IMR-90 (cell line): ENCODE results near the gene PRKCB. TPM values are rescaled to one million over a fixed set of nuclear protein-coding genes. Genes with fewer than 3 reads are reported as not detected.

Source experiments
- ATAC-seq: fragments of 200-7000 bp; cut with Tn5 transposase; 2 replicates; pipeline ENCODE4 v1.9.1; 2020; ENCODE audit warnings: low read depth, mild to moderate bottlenecking, moderate library complexity
- BruUV-seq: library from RNA; stranded (reverse); fragments of 400-500 nt; replicated peaks from 2 replicates; lab custom pipeline; 2021; lab: Mats Ljungman, UMichigan
- CTCF ChIA-PET: fragments of 300-600 bp; formaldehyde crosslinking; extraction: SDS; loops from one replicate; lab custom pipeline; 2021; ENCODE audit warnings: antibody characterized with exemption; lab: Yijun Ruan, JAX
- POLR2A ChIA-PET: fragments of 300-600 bp; sonication (Branson Sonifier 250); formaldehyde crosslinking; loops from one replicate; lab custom pipeline; 2022; ENCODE audit warnings: antibody characterized with exemption; ENCODE audit not compliant: unreplicated experiment; lab: Charles Lee
- DNase-seq: peaks from one replicate; pipeline ENCODE4 v3.0.0; 2013
- H2AFZ ChIP-seq: replicated peaks from 2 replicates; pipeline ENCODE3; 2013; ENCODE audit warnings: low read length, mild to moderate bottlenecking; ENCODE audit not compliant: poor library complexity
- H2AK5ac ChIP-seq: 2 replicates; pipeline ENCODE4 v1.6.1; 2013; ENCODE audit warnings: low read depth, low read length, inconsistent platforms
- H2AK9ac ChIP-seq: replicated peaks from 2 replicates; pipeline ENCODE3; 2013; ENCODE audit warnings: mild to moderate bottlenecking, low read depth, low read length, moderate library complexity; ENCODE audit not compliant: poor library complexity
- H2BK120ac ChIP-seq: 2 replicates; pipeline ENCODE4 v1.6.1; 2013; ENCODE audit warnings: low read depth, low read length, inconsistent platforms
- H2BK15ac ChIP-seq: 3 replicates; pipeline ENCODE4 v1.6.1; 2013; ENCODE audit warnings: low read depth, low read length, inconsistent platforms
- H2BK20ac ChIP-seq: 2 replicates; pipeline ENCODE4 v1.6.1; 2013; ENCODE audit warnings: low read depth, mild to moderate bottlenecking, inconsistent platforms, low read length, moderate library complexity
- H2BK5ac ChIP-seq: 2 replicates; pipeline ENCODE4 v1.6.1; 2013; ENCODE audit warnings: mild to moderate bottlenecking, low read depth, low read length, inconsistent platforms; ENCODE audit not compliant: poor library complexity, severe bottlenecking
- H3K14ac ChIP-seq: replicated peaks from 2 replicates; pipeline ENCODE4 v1.6.1; 2013; ENCODE audit warnings: low read depth, low read length, inconsistent platforms
- H3K18ac ChIP-seq: 2 replicates; pipeline ENCODE4 v1.6.1; 2013; ENCODE audit warnings: low read depth, low read length, control low read depth
- H3K23ac ChIP-seq: 2 replicates; pipeline ENCODE4 v1.6.1; 2013; ENCODE audit warnings: low read depth, low read length, inconsistent platforms
- H3K27ac ChIP-seq: 2 replicates; pipeline ENCODE4 v1.5.1; 2013; ENCODE audit warnings: mild to moderate bottlenecking, control low read depth, low read length; ENCODE audit not compliant: insufficient read depth
- H3K27me3 ChIP-seq: 2 replicates; pipeline ENCODE4 v1.6.1; 2013; ENCODE audit warnings: low read length; ENCODE audit not compliant: control insufficient read depth, insufficient read depth
- H3K36me3 ChIP-seq: 2 replicates; pipeline ENCODE4 v1.6.1; 2013; ENCODE audit warnings: low read length, mixed read lengths; ENCODE audit not compliant: control insufficient read depth, insufficient read depth
- H3K4ac ChIP-seq: 2 replicates; pipeline ENCODE4 v1.6.1; 2013; ENCODE audit warnings: low read depth, low read length, inconsistent platforms
- H3K4me1 ChIP-seq: 2 replicates; pipeline ENCODE4 v1.6.1; 2013; ENCODE audit warnings: low read length, mixed read lengths; ENCODE audit not compliant: control insufficient read depth, insufficient read depth
- H3K4me2 ChIP-seq: 2 replicates; pipeline ENCODE4 v1.6.1; 2013; ENCODE audit warnings: low read depth, mild to moderate bottlenecking, control low read depth, low read length, moderate library complexity
- H3K4me3 ChIP-seq: 2 replicates; pipeline ENCODE4 v1.5.1; 2013; ENCODE audit warnings: low read depth, mild to moderate bottlenecking, control low read depth, low read length, moderate library complexity; ENCODE audit not compliant: insufficient read depth
- H3K56ac ChIP-seq: 2 replicates; pipeline ENCODE4 v1.6.1; 2013; ENCODE audit warnings: low read length, inconsistent platforms; ENCODE audit not compliant: insufficient read depth; ENCODE audit errors: extremely low read depth
- H3K79me1 ChIP-seq, 2 experiments: 2 replicates each; pipeline ENCODE4 v1.6.1; 2013; ENCODE audit warnings: low read length in 2 of 2, inconsistent platforms in 1 of 2, low read depth in 1 of 2
- H3K9ac ChIP-seq: 2 replicates; pipeline ENCODE4 v1.6.1; 2013; ENCODE audit warnings: low read depth, low read length, control low read depth
- H3K9me1 ChIP-seq: 2 replicates; pipeline ENCODE4 v1.6.1; 2013; ENCODE audit warnings: low read length, inconsistent platforms; ENCODE audit not compliant: insufficient read depth
- H3K9me3 ChIP-seq: 2 replicates; pipeline ENCODE4 v1.6.1; 2013; ENCODE audit warnings: low read length; ENCODE audit not compliant: control insufficient read depth, insufficient read depth
- H4K20me1 ChIP-seq: 2 replicates; pipeline ENCODE4 v1.6.1; 2013; ENCODE audit warnings: low read length, inconsistent platforms; ENCODE audit not compliant: insufficient read depth
- H4K5ac ChIP-seq: 2 replicates; pipeline ENCODE4 v1.6.1; 2013; ENCODE audit warnings: mild to moderate bottlenecking, low read depth, low read length, control low read depth
- H4K8ac ChIP-seq, 2 experiments: 2 replicates each; pipeline ENCODE4 v1.6.1; 2013; ENCODE audit warnings: low read depth in 2 of 2, low read length in 2 of 2, control low read depth in 1 of 2, inconsistent platforms in 1 of 2
- H4K91ac ChIP-seq: 2 replicates; pipeline ENCODE4 v1.6.1; 2013; ENCODE audit warnings: low read depth, low read length, inconsistent platforms; ENCODE audit not compliant: insufficient read depth
- BHLHE40 ChIP-seq: fragments of 150-350 bp; IDR thresholded peaks from 2 replicates; pipeline ENCODE4 v1.6.1; 2016; ENCODE audit warnings: mild to moderate bottlenecking, low read depth, low read length
- CHD1 ChIP-seq: IDR thresholded peaks from 2 replicates; pipeline ENCODE4 v1.6.1; 2012; ENCODE audit warnings: low read depth, low read length, improper control_type of control experiment
- FOS ChIP-seq: fragments of 150-350 bp; IDR thresholded peaks from 2 replicates; pipeline ENCODE4 v1.6.1; 2016; ENCODE audit warnings: low read depth, low read length
- MAFK ChIP-seq: IDR thresholded peaks from 2 replicates; pipeline ENCODE4 v1.6.1; 2012; ENCODE audit warnings: low read depth, low read length, improper control_type of control experiment
- MXI1 ChIP-seq: IDR thresholded peaks from 2 replicates; pipeline ENCODE4 v1.6.1; 2012; ENCODE audit warnings: low read depth, mild to moderate bottlenecking, low read length, moderate library complexity, borderline replicate concordance
- NFE2L2 ChIP-seq: fragments of 150-350 bp; IDR thresholded peaks from 2 replicates; pipeline ENCODE4 v1.6.1; 2016; ENCODE audit warnings: low read depth, mild to moderate bottlenecking, low read length
- POLR2A ChIP-seq: IDR thresholded peaks from 2 replicates; pipeline ENCODE4 v1.6.1; 2012; ENCODE audit warnings: mild to moderate bottlenecking, low read depth, low read length
- RAD21 ChIP-seq: IDR thresholded peaks from 2 replicates; pipeline ENCODE4 v1.6.1; 2012; ENCODE audit warnings: low read length, improper control_type of control experiment
- RCOR1 ChIP-seq: IDR thresholded peaks from 2 replicates; pipeline ENCODE4 v1.6.1; 2012; ENCODE audit warnings: mild to moderate bottlenecking, low read length, improper control_type of control experiment; ENCODE audit not compliant: insufficient replicate concordance
- RFX5 ChIP-seq: IDR thresholded peaks from 2 replicates; pipeline ENCODE4 v1.8.0; 2012; ENCODE audit warnings: low read depth, mild to moderate bottlenecking, low read length, moderate library complexity
- SMC3 ChIP-seq: fragments of 150-350 bp; IDR thresholded peaks from 2 replicates; pipeline ENCODE4 v1.6.1; 2016; ENCODE audit warnings: low read depth, mild to moderate bottlenecking, antibody characterized with exemption, low read length, moderate library complexity
- WGBS, 2 experiments: methylation state at CpG; one replicate each; pipeline versions ENCODE4 v1.1.5 to v1.1.7; 2013; ENCODE audit warnings: missing lambda C conversion rate in 2 of 2; ENCODE audit not compliant: insufficient read length in 1 of 2; ENCODE audit errors: extremely low coverage in 2 of 2; 5-methylcytosine and 5-hydroxymethylcytosine counted together
- dilution Hi-C: fragments of 300-500 bp; cut with HindIII; formaldehyde crosslinking; loops from one replicate; pipeline ENCODE4 v1.14.3; 2018; ENCODE audit warnings: low sequenced_read_pairs; ENCODE audit not compliant: unreplicated experiment
- in situ Hi-C: fragments of 300-500 bp; cut with MboI; formaldehyde crosslinking; loops from 3 replicates; pipeline ENCODE4 v1.14.3; 2019; ENCODE audit warnings: low sequenced_read_pairs, inconsistent platforms, mixed read lengths
- intact Hi-C: fragments of 100-400 bp; cut with micrococcal nuclease; formaldehyde crosslinking; loops from 2 replicates; pipeline ENCODE4 v1.10.0; 2022
- polyA plus RNA-seq, 3 experiments: library from polyadenylated mRNA; depleted of rRNA; stranded (reverse); fragments of >200 nt; gene quantifications; 2 replicates each; pipeline ENCODE4 v1.2.3, GENCODE V29; 2012; ENCODE audit warnings: low replicate concordance in 1 of 3
- total RNA-seq: library from RNA; depleted of rRNA; stranded (reverse); fragments of >200 nt; gene quantifications from 2 replicates; pipeline ENCODE4 v1.2.3, GENCODE V29; 2012
- TF ChIP-seq, protein P1 (sequence below): fragments of 150-350 bp; IDR thresholded peaks from 2 replicates; pipeline ENCODE4 v1.6.1; 2017; ENCODE audit warnings: mild to moderate bottlenecking, antibody characterized with exemption, low read length, low read depth
- TF ChIP-seq, protein P2 (sequence below): conservative IDR thresholded peaks from 2 replicates; pipeline ENCODE4 v1.5.1; 2012; ENCODE audit warnings: mild to moderate bottlenecking, low read depth, low read length, improper control_type of control experiment

Gene PRKCB
- total and polyA plus RNA-seq, 2 of the 4 experiments (the other 2 are of a cell fraction): under 0.01 TPM; not detected in 1

DNA sequence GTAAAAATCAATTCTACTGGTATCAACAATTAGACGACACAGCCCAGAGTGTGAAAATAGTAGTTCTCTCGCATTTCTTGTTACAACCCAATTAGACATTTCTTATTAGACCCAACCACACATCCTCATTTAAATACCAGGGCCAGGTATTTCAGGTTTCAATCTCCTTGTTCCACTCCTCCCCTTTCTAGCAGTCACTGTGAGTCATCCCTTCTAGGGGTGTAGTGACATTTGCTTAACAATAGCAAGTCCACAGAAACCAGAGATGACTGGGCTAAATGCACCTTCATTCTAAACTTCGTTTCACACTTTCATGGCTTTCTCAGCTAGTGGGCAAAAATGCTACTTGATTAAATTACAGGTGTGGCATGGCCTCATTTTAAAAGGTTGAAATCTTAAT, 303.5 kb downstream of the PRKCB start:
- Histone ChIP-seq H2AK5ac (no peak overlapping the region), H4K8ac (no peak overlapping the region), H2BK15ac (no peak overlapping the region), H4K20me1 (no peaks in the 10 kb centered on the region), H3K27ac (no peak overlapping the region), H2AK9ac (no peak overlapping the region), H2BK5ac (no peak overlapping the region), H3K4me1 (no peaks in the 10 kb centered on the region), H2BK20ac (no peak overlapping the region), H3K4me3 (no peak overlapping the region), H3K9me1 (no peaks in the 10 kb centered on the region), H3K27me3 (no peaks in the 10 kb centered on the region), H3K79me1 (no peaks in the 10 kb centered on the region), H3K9ac (no peak overlapping the region), H3K14ac (no peak overlapping the region), H3K56ac (no peak overlapping the region), H2BK120ac (no peak overlapping the region), H3K23ac (no peak overlapping the region), H3K36me3 (no peaks in the 10 kb centered on the region), H3K4ac (no peak overlapping the region), H3K18ac (no peak overlapping the region), H2AFZ (no peak overlapping the region), H4K91ac (no peak overlapping the region), H4K5ac (no peak overlapping the region), H3K4me2 (no peak overlapping the region), H3K9me3 (no peaks in the 10 kb centered on the region)
- intact Hi-C loops: no loop called here
- no TSS peak for BruUV-seq
- ATAC-seq: no peak
- dilution Hi-C loops: no loop called here
- POLR2A ChIA-PET: no interaction called here
- in situ Hi-C loops: no loop called here
- DNase-seq: no peak
- CTCF ChIA-PET: no interaction called here
- TF ChIP-seq, protein P1, sequence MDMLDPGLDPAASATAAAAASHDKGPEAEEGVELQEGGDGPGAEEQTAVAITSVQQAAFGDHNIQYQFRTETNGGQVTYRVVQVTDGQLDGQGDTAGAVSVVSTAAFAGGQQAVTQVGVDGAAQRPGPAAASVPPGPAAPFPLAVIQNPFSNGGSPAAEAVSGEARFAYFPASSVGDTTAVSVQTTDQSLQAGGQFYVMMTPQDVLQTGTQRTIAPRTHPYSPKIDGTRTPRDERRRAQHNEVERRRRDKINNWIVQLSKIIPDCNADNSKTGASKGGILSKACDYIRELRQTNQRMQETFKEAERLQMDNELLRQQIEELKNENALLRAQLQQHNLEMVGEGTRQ: no peak
- TF ChIP-seq RFX5: no peak
- TF ChIP-seq RAD21: no peak
- no peak for TF ChIP-seq CHD1
- no peak for TF ChIP-seq RCOR1
- no peak for TF ChIP-seq MXI1
- TF ChIP-seq, protein P2, sequence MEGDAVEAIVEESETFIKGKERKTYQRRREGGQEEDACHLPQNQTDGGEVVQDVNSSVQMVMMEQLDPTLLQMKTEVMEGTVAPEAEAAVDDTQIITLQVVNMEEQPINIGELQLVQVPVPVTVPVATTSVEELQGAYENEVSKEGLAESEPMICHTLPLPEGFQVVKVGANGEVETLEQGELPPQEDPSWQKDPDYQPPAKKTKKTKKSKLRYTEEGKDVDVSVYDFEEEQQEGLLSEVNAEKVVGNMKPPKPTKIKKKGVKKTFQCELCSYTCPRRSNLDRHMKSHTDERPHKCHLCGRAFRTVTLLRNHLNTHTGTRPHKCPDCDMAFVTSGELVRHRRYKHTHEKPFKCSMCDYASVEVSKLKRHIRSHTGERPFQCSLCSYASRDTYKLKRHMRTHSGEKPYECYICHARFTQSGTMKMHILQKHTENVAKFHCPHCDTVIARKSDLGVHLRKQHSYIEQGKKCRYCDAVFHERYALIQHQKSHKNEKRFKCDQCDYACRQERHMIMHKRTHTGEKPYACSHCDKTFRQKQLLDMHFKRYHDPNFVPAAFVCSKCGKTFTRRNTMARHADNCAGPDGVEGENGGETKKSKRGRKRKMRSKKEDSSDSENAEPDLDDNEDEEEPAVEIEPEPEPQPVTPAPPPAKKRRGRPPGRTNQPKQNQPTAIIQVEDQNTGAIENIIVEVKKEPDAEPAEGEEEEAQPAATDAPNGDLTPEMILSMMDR: no peak
- no peak for TF ChIP-seq MAFK
- TF ChIP-seq POLR2A: no peak
- TF ChIP-seq BHLHE40: no peak
- TF ChIP-seq FOS: no peak
- no peak for TF ChIP-seq NFE2L2
- TF ChIP-seq SMC3: no peak
- WGBS, 2 experiments: 20% methylated on average over 2 of the region's 3 CpGs; no CpG with 5 or more reads in 1 of the 2 experiments
